ENCODE measurements around the gene EFCAB8.
A peak's percentile ranks its signal among the peaks of the same experiment; 100 is the strongest.

EFCAB8 gene

GRCh38 chr20:32906871-32907495 lies 48.3 kb downstream of the EFCAB8 start:
- H3K4me1 Mint-ChIP-seq (ENCODE audit: low read depth), result peaks cover 36% of the 10 kb centered on the region
- no peak overlapping the region for H3K27ac Mint-ChIP-seq
- no peaks in the 10 kb centered on the region for H3K27me3 Mint-ChIP-seq
- no peaks in the 10 kb centered on the region for H3K36me3 Mint-ChIP-seq
- no peak overlapping the region for H3K4me3 Mint-ChIP-seq
- no peaks in the 10 kb centered on the region for H3K9me3 Mint-ChIP-seq (ENCODE audit: low read depth)

GRCh38 chr20:32907886-32908285 lies 49.2 kb downstream of the EFCAB8 start:
- H3K27me3 Mint-ChIP-seq, result no peaks in the 10 kb centered on the region
- H3K9me3 Mint-ChIP-seq (ENCODE audit: low read depth), result no peaks in the 10 kb centered on the region
- no peak overlapping the region for H3K4me3 Mint-ChIP-seq
- no peaks in the 10 kb centered on the region for H3K36me3 Mint-ChIP-seq
- H3K27ac Mint-ChIP-seq, result no peak overlapping the region
- H3K4me1 Mint-ChIP-seq (ENCODE audit: low read depth), result peaks cover 32% of the 10 kb centered on the region

- H3K27ac Mint-ChIP-seq, result peak overlapping the region; percentile 16
- H3K4me3 Mint-ChIP-seq, result no peak overlapping the region
- H3K9me3 Mint-ChIP-seq (ENCODE audit: low read depth), result no peaks in the 10 kb centered on the region
- H3K27me3 Mint-ChIP-seq, result no peaks in the 10 kb centered on the region
- H3K4me1 Mint-ChIP-seq (ENCODE audit: low read depth), result peaks cover 27% of the 10 kb centered on the region
- H3K36me3 Mint-ChIP-seq, result peaks cover 2% of the 10 kb centered on the region
These were observed 49.9 kb downstream of the EFCAB8 start for GRCh38 chr20:32908334-32909292.

- H3K9me3 Mint-ChIP-seq (ENCODE audit: low read depth), result no peaks in the 10 kb centered on the region
- H3K4me3 Mint-ChIP-seq, result no peak overlapping the region
- no peaks in the 10 kb centered on the region for H3K27me3 Mint-ChIP-seq
- H3K4me1 Mint-ChIP-seq (ENCODE audit: low read depth), result peaks cover 27% of the 10 kb centered on the region
- peak overlapping the region; percentile 64 for H3K27ac Mint-ChIP-seq
- peaks cover 5% of the 10 kb centered on the region for H3K36me3 Mint-ChIP-seq
These were observed 50.7 kb downstream of the EFCAB8 start for GRCh38 chr20:32909451-32909850.

- no peak overlapping the region for H3K4me3 Mint-ChIP-seq
- H3K27ac Mint-ChIP-seq, result no peak overlapping the region
- no peaks in the 10 kb centered on the region for H3K27me3 Mint-ChIP-seq
- peaks cover 9% of the 10 kb centered on the region for H3K36me3 Mint-ChIP-seq
- peaks cover 25% of the 10 kb centered on the region for H3K4me1 Mint-ChIP-seq (ENCODE audit: low read depth)
- peaks cover under 1% of the 10 kb centered on the region for H3K9me3 Mint-ChIP-seq (ENCODE audit: low read depth)
These were observed 51.3 kb downstream of the EFCAB8 start for GRCh38 chr20:32909896-32910571.

- Mint-ChIP-seq H3K27me3 (no peaks in the 10 kb centered on the region), H3K4me1 (ENCODE audit: low read depth) (peaks cover 17% of the 10 kb centered on the region), H3K9me3 (ENCODE audit: low read depth) (peaks cover 4% of the 10 kb centered on the region), H3K4me3 (no peak overlapping the region), H3K27ac (no peak overlapping the region), H3K36me3 (peaks cover 9% of the 10 kb centered on the region)
These were observed 52.6 kb downstream of the EFCAB8 start for GRCh38 chr20:32911355-32911754.

GRCh38 chr20:32912688-32913087 lies 54.0 kb downstream of the EFCAB8 start:
- H3K27me3 Mint-ChIP-seq, result no peaks in the 10 kb centered on the region
- peaks cover 13% of the 10 kb centered on the region for H3K4me1 Mint-ChIP-seq (ENCODE audit: low read depth)
- peaks cover 9% of the 10 kb centered on the region for H3K36me3 Mint-ChIP-seq
- H3K4me3 Mint-ChIP-seq, result no peak overlapping the region
- H3K9me3 Mint-ChIP-seq (ENCODE audit: low read depth), result peaks cover 4% of the 10 kb centered on the region
- H3K27ac Mint-ChIP-seq, result no peak overlapping the region

- Mint-ChIP-seq H3K4me3 (no peak overlapping the region), H3K36me3 (peaks cover 9% of the 10 kb centered on the region), H3K27me3 (no peaks in the 10 kb centered on the region), H3K9me3 (ENCODE audit: low read depth) (peaks cover 4% of the 10 kb centered on the region), H3K27ac (no peak overlapping the region), H3K4me1 (ENCODE audit: low read depth) (peaks cover 8% of the 10 kb centered on the region)
These were observed 55.3 kb downstream of the EFCAB8 start for GRCh38 chr20:32914031-32914430.

GRCh38 chr20:32917191-32917950 lies 58.6 kb downstream of the EFCAB8 start:
- no peaks in the 10 kb centered on the region for H3K27me3 Mint-ChIP-seq
- H3K27ac Mint-ChIP-seq, result no peak overlapping the region
- H3K4me1 Mint-ChIP-seq (ENCODE audit: low read depth), result no peaks in the 10 kb centered on the region
- peaks cover 12% of the 10 kb centered on the region for H3K36me3 Mint-ChIP-seq
- H3K4me3 Mint-ChIP-seq, result no peak overlapping the region
- peaks cover 4% of the 10 kb centered on the region for H3K9me3 Mint-ChIP-seq (ENCODE audit: low read depth)

GRCh38 chr20:32918296-32918695 lies 59.6 kb downstream of the EFCAB8 start:
- Mint-ChIP-seq H3K27ac (no peak overlapping the region), H3K4me1 (ENCODE audit: low read depth) (no peaks in the 10 kb centered on the region), H3K36me3 (peaks cover 12% of the 10 kb centered on the region), H3K27me3 (no peaks in the 10 kb centered on the region), H3K9me3 (ENCODE audit: low read depth) (peaks cover 4% of the 10 kb centered on the region), H3K4me3 (no peak overlapping the region)

- Mint-ChIP-seq H3K27ac (no peak overlapping the region), H3K27me3 (no peaks in the 10 kb centered on the region), H3K4me3 (no peak overlapping the region), H3K36me3 (peaks cover 9% of the 10 kb centered on the region), H3K4me1 (ENCODE audit: low read depth) (no peaks in the 10 kb centered on the region), H3K9me3 (ENCODE audit: low read depth) (peaks cover 4% of the 10 kb centered on the region)
These were observed 60.0 kb downstream of the EFCAB8 start for GRCh38 chr20:32918751-32919150.

- H3K9me3 Mint-ChIP-seq (ENCODE audit: low read depth), result peaks cover 4% of the 10 kb centered on the region
These were observed 61.3 kb downstream of the EFCAB8 start for GRCh38 chr20:32920066-32920465.

GRCh38 chr20:32920530-32921298 lies 62.0 kb downstream of the EFCAB8 start:
- Mint-ChIP-seq H3K4me3 (no peak overlapping the region), H3K27me3 (no peaks in the 10 kb centered on the region), H3K4me1 (ENCODE audit: low read depth) (no peaks in the 10 kb centered on the region), H3K36me3 (peaks cover 3% of the 10 kb centered on the region), H3K9me3 (ENCODE audit: low read depth) (no peaks in the 10 kb centered on the region), H3K27ac (no peak overlapping the region)

More at GRCh38 chr20:32920066-32920465, 61.3 kb downstream of the EFCAB8 start:
- H3K27me3 Mint-ChIP-seq, result no peaks in the 10 kb centered on the region
- no peak overlapping the region for H3K4me3 Mint-ChIP-seq
- no peaks in the 10 kb centered on the region for H3K4me1 Mint-ChIP-seq (ENCODE audit: low read depth)
- H3K27ac Mint-ChIP-seq, result no peak overlapping the region
- H3K36me3 Mint-ChIP-seq, result peaks cover 3% of the 10 kb centered on the region

GRCh38 chr20:32922466-32922865 lies 63.7 kb downstream of the EFCAB8 start:
- H3K4me1 Mint-ChIP-seq (ENCODE audit: low read depth), result no peaks in the 10 kb centered on the region
- H3K36me3 Mint-ChIP-seq, result peaks cover 3% of the 10 kb centered on the region
- H3K27ac Mint-ChIP-seq, result no peak overlapping the region
- H3K9me3 Mint-ChIP-seq (ENCODE audit: low read depth), result no peaks in the 10 kb centered on the region
- no peak overlapping the region for H3K4me3 Mint-ChIP-seq
- H3K27me3 Mint-ChIP-seq, result no peaks in the 10 kb centered on the region
